HepG2 (cell line): Measurements from ENCODE around the gene CLDN4. TPM values are rescaled to one million over a fixed set of nuclear protein-coding genes. Genes with fewer than 3 reads are reported as not detected.
A peak's percentile ranks its signal among the peaks of the same experiment; 100 is the strongest.

ENCODE experiments used
- BRCA1 ChIP-seq: sonication (generic); formaldehyde crosslinking; IDR thresholded peaks from 2 replicates; pipeline ENCODE4 v1.4.0; 2020; ENCODE audit warnings: missing genetic modification reagents
- DNMT3B ChIP-seq: conservative IDR thresholded peaks from 2 replicates; pipeline ENCODE4 v1.6.1; 2016; ENCODE audit warnings: missing biosample characterization, control low read depth
- HCFC1 ChIP-seq: fragments of 150-350 bp; IDR thresholded peaks from 2 replicates; pipeline ENCODE4 v1.6.1; 2014; ENCODE audit warnings: low read depth, low read length
- HDAC2 ChIP-seq: sonication (generic); formaldehyde crosslinking; IDR thresholded peaks from 2 replicates; pipeline ENCODE4 v1.4.0; 2020; ENCODE audit warnings: missing genetic modification reagents
- HNF4A ChIP-seq: sonication (generic); formaldehyde crosslinking; IDR thresholded peaks from 2 replicates; pipeline ENCODE4 v1.4.0; 2020; ENCODE audit warnings: missing genetic modification reagents
- MED8 ChIP-seq: sonication (generic); formaldehyde crosslinking; IDR thresholded peaks from 2 replicates; pipeline ENCODE4 v1.8.1; 2023; ENCODE audit warnings: mild to moderate bottlenecking, missing genetic modification reagents; ENCODE audit not compliant: insufficient replicate concordance
- MXI1 ChIP-seq: IDR thresholded peaks from 3 replicates; pipeline ENCODE4 v1.6.1; 2012; ENCODE audit warnings: low read depth, low read length, inconsistent platforms, borderline replicate concordance
- NCOR1 ChIP-seq: fragments of 200-600 bp; sonication (generic); IDR thresholded peaks from 2 replicates; pipeline ENCODE4 v1.7.0; 2017; ENCODE audit warnings: antibody characterized with exemption, low read length, borderline replicate concordance
- PRPF4 ChIP-seq: fragments of 200-400 bp; formaldehyde crosslinking; IDR thresholded peaks from 2 replicates; pipeline ENCODE4 v1.6.1; 2016; ENCODE audit warnings: low read length, low read depth; ENCODE audit not compliant: poor library complexity, severe bottlenecking
- RBAK ChIP-seq: sonication (generic); formaldehyde crosslinking; IDR thresholded peaks from 2 replicates; pipeline ENCODE4 v1.5.1; 2020; ENCODE audit warnings: mild to moderate bottlenecking, missing genetic modification reagents
- RBM22 ChIP-seq: fragments of 200-400 bp; formaldehyde crosslinking; optimal IDR thresholded peaks from 2 replicates; pipeline ENCODE3; 2017; ENCODE audit warnings: mild to moderate bottlenecking, low read length, moderate library complexity
- SOX5 ChIP-seq: IDR thresholded peaks from 2 replicates; pipeline ENCODE4 v1.6.1; 2016; ENCODE audit warnings: borderline replicate concordance
- TCF12 ChIP-seq, 2 experiments: fragments of 450-650 bp in 1 of 2; sonication (generic) in 1 of 2; formaldehyde crosslinking in 1 of 2; IDR thresholded peaks; 2 replicates each; pipeline versions ENCODE4 v1.6.1 to v1.8.0; 2017 to 2022; ENCODE audit warnings: antibody characterized with exemption in 1 of 2, mild to moderate bottlenecking in 1 of 2, missing genetic modification reagents in 1 of 2, moderate library complexity in 1 of 2
- TRIM24 ChIP-seq: sonication (generic); formaldehyde crosslinking; IDR thresholded peaks from 2 replicates; pipeline ENCODE4 v1.8.0; 2022; ENCODE audit warnings: mild to moderate bottlenecking, missing genetic modification reagents
- ZFX ChIP-seq: sonication (generic); formaldehyde crosslinking; IDR thresholded peaks from 2 replicates; pipeline ENCODE4 v1.4.0; 2020; ENCODE audit warnings: mild to moderate bottlenecking, low read depth, missing genetic modification reagents, moderate library complexity
- ZKSCAN1 ChIP-seq: fragments of 150-350 bp; IDR thresholded peaks from 2 replicates; pipeline ENCODE4 v1.6.1; 2014; ENCODE audit warnings: low read length
- ZNF24 ChIP-seq: fragments of 450-650 bp; IDR thresholded peaks from 2 replicates; pipeline ENCODE4 v1.6.1; 2017; ENCODE audit warnings: antibody characterized with exemption, mild to moderate bottlenecking
- ZNF496 ChIP-seq: sonication (generic); formaldehyde crosslinking; IDR thresholded peaks from 2 replicates; pipeline ENCODE4 v1.8.1; 2023; ENCODE audit warnings: mild to moderate bottlenecking, moderate library complexity, missing genetic modification reagents; ENCODE audit not compliant: insufficient replicate concordance
- ZNF768 ChIP-seq: sonication (generic); formaldehyde crosslinking; IDR thresholded peaks from 2 replicates; pipeline ENCODE4 v1.4.0; 2020; ENCODE audit warnings: missing genetic modification reagents
- polyA plus RNA-seq, 8 experiments: library from polyadenylated mRNA; depleted of rRNA in 3 of 8; stranded (reverse) in 7 of 8; unstranded in 1 of 8; fragments of >200 nt; fragmentation: Illumina TruSeq in 4 of 8; extraction: Trizol in 4 of 8; gene quantifications; 2 replicates each; pipeline versions ENCODE4 v1.2.1 to v1.2.3, GENCODE V29; 2011 to 2016; ENCODE audit warnings: low read depth in 4 of 8, missing spikeins in 1 of 8, mixed read lengths in 1 of 8; ENCODE audit not compliant: insufficient read depth in 1 of 8
- total RNA-seq, 5 experiments: library from RNA; depleted of rRNA; stranded (reverse); fragments of >200 nt; fragmentation: Illumina TruSeq; extraction: Trizol; gene quantifications; 2 replicates each; pipeline ENCODE4 v1.2.3, GENCODE V29; 2016; ENCODE audit warnings: low read depth in 1 of 5
- TF ChIP-seq, protein P1 (sequence below), 2 experiments: fragments of 450-650 bp in 1 of 2; sonication (generic) in 1 of 2; formaldehyde crosslinking; IDR thresholded peaks; 2 replicates each; pipeline versions ENCODE4 v1.5.0 to v1.8.0; 2020 to 2022; ENCODE audit warnings: mild to moderate bottlenecking in 1 of 2, missing genetic modification reagents in 1 of 2
- TF ChIP-seq, protein P2 (sequence below): sonication (generic); formaldehyde crosslinking; IDR thresholded peaks from 2 replicates; pipeline ENCODE4 v1.8.1; 2022; ENCODE audit warnings: low read depth, mild to moderate bottlenecking, missing genetic modification reagents
- TF ChIP-seq, protein P3 (sequence below): sonication (generic); formaldehyde crosslinking; IDR thresholded peaks from 2 replicates; pipeline ENCODE4 v1.4.0; 2020; ENCODE audit warnings: missing genetic modification reagents, borderline replicate concordance
- TF ChIP-seq, protein P4 (sequence below): sonication (generic); formaldehyde crosslinking; IDR thresholded peaks from 2 replicates; pipeline ENCODE4 v1.4.0; 2020; ENCODE audit warnings: mild to moderate bottlenecking, missing genetic modification reagents

CLDN4 gene
- total and polyA plus RNA-seq, 2 of the 13 experiments (the other 11 are each of a cell fraction or from before 2014, with no cell fraction given), result 28.2 to 35.7 TPM

DNA sequence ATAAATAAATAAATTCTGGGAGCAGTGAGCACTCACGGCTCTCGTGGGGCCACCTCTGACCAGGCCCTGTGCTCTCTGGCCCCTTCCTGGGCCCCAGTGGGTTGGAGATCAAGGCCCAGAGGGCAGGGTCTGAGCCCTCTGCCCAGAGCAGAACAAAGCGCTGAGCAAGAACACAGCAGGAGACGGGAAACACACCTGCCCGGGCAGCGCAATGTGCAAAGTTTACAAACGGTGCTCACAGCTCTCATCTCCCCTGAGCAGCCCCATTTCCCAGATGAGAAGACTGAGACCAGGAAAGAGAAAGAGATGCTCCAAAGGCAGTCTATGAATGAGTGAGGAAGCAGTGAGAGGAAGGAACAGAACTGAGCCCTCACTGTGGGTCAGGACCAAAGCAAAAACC lies 8.5 kb downstream of the CLDN4 start (continued):
- TF ChIP-seq ZFX (CRISPR knock-in tag) (0 out of 2 replicates have a peak, but pooled peaks have one; percentile 14), ZNF768 (CRISPR knock-in tag) (no peak), HCFC1 (no peak), ZNF24 (no peak), PRPF4 (no peak), SOX5 (0 out of 2 replicates have a peak, but pooled peaks have one; percentile 25), DNMT3B (no peak), ZNF496 (CRISPR knock-in tag) (no peak), ZKSCAN1 (no peak), HNF4A (CRISPR knock-in tag) (peak; percentile 72), BRCA1 (CRISPR knock-in tag) (no peak), NCOR1 (peak; percentile 37; the same call in 1 of the 2 replicates), HDAC2 (CRISPR knock-in tag) (peak; percentile 42; the same call in 1 of the 2 replicates), RBM22 (no peak), RBAK (CRISPR knock-in tag) (no peak), TCF12 (IDR thresholded peaks at IDR 0.05) (no peak), TCF12 (CRISPR knock-in tag; IDR thresholded peaks at IDR 0.05) (no peak), MED8 (CRISPR knock-in tag) (no peak), MXI1 (no peak), TRIM24 (CRISPR knock-in tag) (no peak)
- TF ChIP-seq, protein P1, sequence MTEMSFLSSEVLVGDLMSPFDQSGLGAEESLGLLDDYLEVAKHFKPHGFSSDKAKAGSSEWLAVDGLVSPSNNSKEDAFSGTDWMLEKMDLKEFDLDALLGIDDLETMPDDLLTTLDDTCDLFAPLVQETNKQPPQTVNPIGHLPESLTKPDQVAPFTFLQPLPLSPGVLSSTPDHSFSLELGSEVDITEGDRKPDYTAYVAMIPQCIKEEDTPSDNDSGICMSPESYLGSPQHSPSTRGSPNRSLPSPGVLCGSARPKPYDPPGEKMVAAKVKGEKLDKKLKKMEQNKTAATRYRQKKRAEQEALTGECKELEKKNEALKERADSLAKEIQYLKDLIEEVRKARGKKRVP (CRISPR knock-in tag; IDR thresholded peaks at IDR 0.05), result no peak
- TF ChIP-seq, protein P2, sequence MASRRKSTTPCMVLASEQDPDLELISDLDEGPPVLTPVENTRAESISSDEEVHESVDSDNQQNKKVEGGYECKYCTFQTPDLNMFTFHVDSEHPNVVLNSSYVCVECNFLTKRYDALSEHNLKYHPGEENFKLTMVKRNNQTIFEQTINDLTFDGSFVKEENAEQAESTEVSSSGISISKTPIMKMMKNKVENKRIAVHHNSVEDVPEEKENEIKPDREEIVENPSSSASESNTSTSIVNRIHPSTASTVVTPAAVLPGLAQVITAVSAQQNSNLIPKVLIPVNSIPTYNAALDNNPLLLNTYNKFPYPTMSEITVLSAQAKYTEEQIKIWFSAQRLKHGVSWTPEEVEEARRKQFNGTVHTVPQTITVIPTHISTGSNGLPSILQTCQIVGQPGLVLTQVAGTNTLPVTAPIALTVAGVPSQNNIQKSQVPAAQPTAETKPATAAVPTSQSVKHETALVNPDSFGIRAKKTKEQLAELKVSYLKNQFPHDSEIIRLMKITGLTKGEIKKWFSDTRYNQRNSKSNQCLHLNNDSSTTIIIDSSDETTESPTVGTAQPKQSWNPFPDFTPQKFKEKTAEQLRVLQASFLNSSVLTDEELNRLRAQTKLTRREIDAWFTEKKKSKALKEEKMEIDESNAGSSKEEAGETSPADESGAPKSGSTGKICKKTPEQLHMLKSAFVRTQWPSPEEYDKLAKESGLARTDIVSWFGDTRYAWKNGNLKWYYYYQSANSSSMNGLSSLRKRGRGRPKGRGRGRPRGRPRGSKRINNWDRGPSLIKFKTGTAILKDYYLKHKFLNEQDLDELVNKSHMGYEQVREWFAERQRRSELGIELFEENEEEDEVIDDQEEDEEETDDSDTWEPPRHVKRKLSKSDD (CRISPR knock-in tag), result no peak
- TF ChIP-seq, protein P3, sequence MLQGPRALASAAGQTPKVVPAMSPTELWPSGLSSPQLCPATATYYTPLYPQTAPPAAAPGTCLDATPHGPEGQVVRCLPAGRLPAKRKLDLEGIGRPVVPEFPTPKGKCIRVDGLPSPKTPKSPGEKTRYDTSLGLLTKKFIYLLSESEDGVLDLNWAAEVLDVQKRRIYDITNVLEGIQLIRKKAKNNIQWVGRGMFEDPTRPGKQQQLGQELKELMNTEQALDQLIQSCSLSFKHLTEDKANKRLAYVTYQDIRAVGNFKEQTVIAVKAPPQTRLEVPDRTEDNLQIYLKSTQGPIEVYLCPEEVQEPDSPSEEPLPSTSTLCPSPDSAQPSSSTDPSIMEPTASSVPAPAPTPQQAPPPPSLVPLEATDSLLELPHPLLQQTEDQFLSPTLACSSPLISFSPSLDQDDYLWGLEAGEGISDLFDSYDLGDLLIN (CRISPR knock-in tag), result no peak
- TF ChIP-seq, protein P4, sequence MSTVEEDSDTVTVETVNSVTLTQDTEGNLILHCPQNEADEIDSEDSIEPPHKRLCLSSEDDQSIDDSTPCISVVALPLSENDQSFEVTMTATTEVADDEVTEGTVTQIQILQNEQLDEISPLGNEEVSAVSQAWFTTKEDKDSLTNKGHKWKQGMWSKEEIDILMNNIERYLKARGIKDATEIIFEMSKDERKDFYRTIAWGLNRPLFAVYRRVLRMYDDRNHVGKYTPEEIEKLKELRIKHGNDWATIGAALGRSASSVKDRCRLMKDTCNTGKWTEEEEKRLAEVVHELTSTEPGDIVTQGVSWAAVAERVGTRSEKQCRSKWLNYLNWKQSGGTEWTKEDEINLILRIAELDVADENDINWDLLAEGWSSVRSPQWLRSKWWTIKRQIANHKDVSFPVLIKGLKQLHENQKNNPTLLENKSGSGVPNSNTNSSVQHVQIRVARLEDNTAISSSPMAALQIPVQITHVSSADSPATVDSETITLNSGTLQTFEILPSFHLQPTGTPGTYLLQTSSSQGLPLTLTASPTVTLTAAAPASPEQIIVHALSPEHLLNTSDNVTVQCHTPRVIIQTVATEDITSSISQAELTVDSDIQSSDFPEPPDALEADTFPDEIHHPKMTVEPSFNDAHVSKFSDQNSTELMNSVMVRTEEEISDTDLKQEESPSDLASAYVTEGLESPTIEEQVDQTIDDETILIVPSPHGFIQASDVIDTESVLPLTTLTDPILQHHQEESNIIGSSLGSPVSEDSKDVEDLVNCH (CRISPR knock-in tag), result no peak
